ENCODE measurements around the gene PNLIPRP2.

- TF ChIP-seq EZH2 (IDR thresholded peaks at IDR 0.05) (no peak), POLR2AphosphoS5 (IDR thresholded peaks at IDR 0.05; ENCODE audit: borderline replicate concordance, low read depth, low read length) (no peak), FOXP2 (optimal IDR thresholded peaks at IDR 0.05; ENCODE audit: control extremely low read depth, extremely low read length, insufficient read depth) (no peak)
Observed at GRCh38 chr10:116668018-116668417, 47.3 kb downstream of the PNLIPRP2 start.

All from SK-N-MC (cell line).